Neural cell (in vitro differentiated cells): Measurements from ENCODE around the gene RAB22A.

Experiments used
- EP300 ChIP-seq: fragments of 450-650 bp; conservative IDR thresholded peaks from 2 replicates; pipeline ENCODE4 v1.6.1; 2014; ENCODE audit warnings: antibody characterized with exemption, mild to moderate bottlenecking, moderate library complexity; ENCODE audit not compliant: poor library complexity, severe bottlenecking
- EZH2 ChIP-seq: fragments of 200-600, 300-800 bp; shearing (Covaris generic), sonication (generic); IDR thresholded peaks from 2 replicates; pipeline ENCODE4 v1.6.1; 2014; ENCODE audit warnings: antibody characterized with exemption, low read length, borderline replicate concordance, mild to moderate bottlenecking; ENCODE audit not compliant: insufficient read depth, poor library complexity, severe bottlenecking
- MXI1 ChIP-seq: fragments of 450-650 bp; conservative IDR thresholded peaks from 2 replicates; pipeline ENCODE4 v1.6.1; 2014; ENCODE audit warnings: antibody characterized with exemption, mild to moderate bottlenecking; ENCODE audit not compliant: poor library complexity, severe bottlenecking
- POLR2AphosphoS5 ChIP-seq: IDR thresholded peaks from 2 replicates; pipeline ENCODE4 v1.6.1; 2012
- RAD21 ChIP-seq: fragments of 450-650 bp; conservative IDR thresholded peaks from 2 replicates; pipeline ENCODE4 v1.6.1; 2014; ENCODE audit warnings: antibody characterized with exemption, mild to moderate bottlenecking, moderate library complexity
- REST ChIP-seq: IDR thresholded peaks from 2 replicates; pipeline ENCODE4 v1.6.1; 2012; ENCODE audit warnings: borderline replicate concordance
- SMC3 ChIP-seq: fragments of 450-650 bp; conservative IDR thresholded peaks from 2 replicates; pipeline ENCODE4 v1.6.1; 2014; ENCODE audit warnings: antibody characterized with exemption, mild to moderate bottlenecking, moderate library complexity; ENCODE audit not compliant: poor library complexity
- TF ChIP-seq, protein P1 (sequence below): fragments of 450-650 bp; IDR thresholded peaks from 2 replicates; pipeline ENCODE4 v1.5.1; 2014; ENCODE audit warnings: antibody characterized with exemption, mild to moderate bottlenecking, moderate library complexity; ENCODE audit not compliant: poor library complexity, severe bottlenecking

DNA sequence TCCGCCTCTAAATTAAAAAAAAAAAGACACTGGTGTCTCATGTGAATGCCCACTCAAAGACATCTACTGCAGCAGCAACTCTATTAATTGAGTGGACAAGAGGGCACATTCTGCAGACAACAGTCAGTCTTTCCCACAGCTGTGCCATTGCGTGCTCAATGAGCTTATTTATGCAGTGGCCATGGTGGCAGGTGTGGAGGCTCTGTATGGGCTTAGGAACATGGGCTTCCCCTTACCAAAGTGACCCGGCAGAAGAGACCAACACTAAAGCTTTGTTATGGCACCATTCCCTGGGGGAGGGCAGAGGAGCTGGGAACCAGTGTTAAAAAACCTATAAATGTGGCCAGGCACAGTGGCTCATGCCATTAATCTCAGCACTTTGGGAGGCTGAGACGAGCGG, 75.3 kb downstream of the RAB22A start:
- TF ChIP-seq, protein P1, sequence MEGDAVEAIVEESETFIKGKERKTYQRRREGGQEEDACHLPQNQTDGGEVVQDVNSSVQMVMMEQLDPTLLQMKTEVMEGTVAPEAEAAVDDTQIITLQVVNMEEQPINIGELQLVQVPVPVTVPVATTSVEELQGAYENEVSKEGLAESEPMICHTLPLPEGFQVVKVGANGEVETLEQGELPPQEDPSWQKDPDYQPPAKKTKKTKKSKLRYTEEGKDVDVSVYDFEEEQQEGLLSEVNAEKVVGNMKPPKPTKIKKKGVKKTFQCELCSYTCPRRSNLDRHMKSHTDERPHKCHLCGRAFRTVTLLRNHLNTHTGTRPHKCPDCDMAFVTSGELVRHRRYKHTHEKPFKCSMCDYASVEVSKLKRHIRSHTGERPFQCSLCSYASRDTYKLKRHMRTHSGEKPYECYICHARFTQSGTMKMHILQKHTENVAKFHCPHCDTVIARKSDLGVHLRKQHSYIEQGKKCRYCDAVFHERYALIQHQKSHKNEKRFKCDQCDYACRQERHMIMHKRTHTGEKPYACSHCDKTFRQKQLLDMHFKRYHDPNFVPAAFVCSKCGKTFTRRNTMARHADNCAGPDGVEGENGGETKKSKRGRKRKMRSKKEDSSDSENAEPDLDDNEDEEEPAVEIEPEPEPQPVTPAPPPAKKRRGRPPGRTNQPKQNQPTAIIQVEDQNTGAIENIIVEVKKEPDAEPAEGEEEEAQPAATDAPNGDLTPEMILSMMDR: no peak
- TF ChIP-seq SMC3 (no peak), POLR2AphosphoS5 (no peak), EZH2 (no peak), MXI1 (no peak), RAD21 (no peak), EP300 (no peak), REST (no peak)
